Ectodermal cell (in vitro differentiated cells): ENCODE data around the gene DNAI1.
"Not testable (repeated sequence)": the region's sequence is repeated elsewhere in the genome, so short reads cannot be mapped to it uniquely, and the experiment has no call there.

Source experiments
- H3K27ac ChIP-seq: 2 replicates; pipeline ENCODE4 v1.7.0; 2013; ENCODE audit warnings: mild to moderate bottlenecking, low read depth, low read length; ENCODE audit not compliant: insufficient read depth, poor library complexity, severe bottlenecking
- H3K27me3 ChIP-seq: 2 replicates; pipeline ENCODE4 v1.7.0; 2013; ENCODE audit warnings: mild to moderate bottlenecking, low read length; ENCODE audit not compliant: insufficient read depth, control insufficient read depth, poor library complexity, severe bottlenecking
- H3K36me3 ChIP-seq: one replicate; pipeline ENCODE4 v1.7.0; 2013; ENCODE audit warnings: low read length; ENCODE audit not compliant: control insufficient read depth, insufficient read depth
- H3K4me1 ChIP-seq: one replicate; pipeline ENCODE4 v1.7.0; 2013; ENCODE audit warnings: low read length; ENCODE audit not compliant: control insufficient read depth, insufficient read depth
- H3K4me3 ChIP-seq: 2 replicates; pipeline ENCODE4 v1.7.0; 2013; ENCODE audit warnings: low read depth, low read length, control low read depth; ENCODE audit not compliant: insufficient read depth
- H3K9me3 ChIP-seq: 2 replicates; pipeline ENCODE4 v1.7.0; 2013; ENCODE audit warnings: mild to moderate bottlenecking, low read length, moderate library complexity; ENCODE audit not compliant: control insufficient read depth
- WGBS, 2 experiments: methylation state at CpG; one replicate each; pipeline ENCODE4 v1.1.7; 2013; ENCODE audit warnings: missing lambda C conversion rate in 2 of 2; 5-methylcytosine and 5-hydroxymethylcytosine counted together

The DNAI1 gene

DNA sequence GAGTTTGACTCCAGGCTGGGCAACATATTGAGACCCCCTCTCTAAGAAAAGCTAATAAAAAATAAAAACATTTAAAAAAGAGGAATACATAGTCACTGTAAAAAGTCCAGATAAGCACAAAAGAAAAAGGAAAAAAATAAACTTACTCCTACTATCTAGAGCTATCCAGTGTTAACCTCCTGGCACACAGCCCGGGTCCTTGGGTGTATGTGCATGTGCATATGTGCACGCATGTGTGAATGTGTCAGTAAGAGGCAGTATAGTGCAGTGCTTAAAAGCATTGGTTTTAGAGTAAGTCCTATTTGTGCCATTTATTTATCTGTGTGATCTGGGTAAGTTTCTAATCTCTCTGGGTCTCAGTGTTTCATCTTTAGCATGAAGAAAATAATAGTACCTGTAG is 26.9 kb upstream of the DNAI1 start:
- WGBS, 2 experiments, result 97 to 100% methylated on average over 2 of the region's 2 CpGs
- Histone ChIP-seq H3K27ac (no peak overlapping the region), H3K27me3 (no peaks in the 10 kb centered on the region), H3K4me3 (no peak overlapping the region), H3K9me3 (no peaks in the 10 kb centered on the region), H3K36me3 (no peaks in the 10 kb centered on the region), H3K4me1 (no peaks in the 10 kb centered on the region)

GRCh38 chr9:34437006-34437925 is 21.3 kb upstream of the DNAI1 start:
- WGBS, 2 experiments, result 83 to 84% methylated on average over 14 of the region's 14 CpGs
- H3K27ac ChIP-seq, result no peak overlapping the region

DNA sequence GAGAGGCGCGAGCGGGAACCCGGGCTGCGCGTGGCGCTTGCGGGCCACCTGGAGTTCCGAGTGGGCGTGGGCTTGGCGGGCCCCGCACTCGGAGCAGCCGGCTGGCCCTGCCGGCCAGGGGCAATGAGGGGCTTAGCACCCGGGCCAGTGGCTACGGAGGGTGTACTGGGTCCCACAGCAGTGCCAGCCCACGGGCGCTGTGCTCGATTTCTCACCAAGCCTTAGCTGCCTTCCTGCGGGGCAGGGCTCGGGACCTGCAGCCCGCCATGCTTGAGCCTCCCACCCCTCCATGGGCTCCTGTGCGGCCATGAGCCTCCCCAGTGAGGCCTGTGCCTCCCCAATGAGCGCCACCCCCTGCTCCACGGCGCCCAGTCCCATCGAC is 20.7 kb upstream of the DNAI1 start:
- H3K4me1 ChIP-seq, H3K27me3 ChIP-seq, H3K36me3 ChIP-seq, H3K4me3 ChIP-seq, H3K9me3 ChIP-seq, H3K27ac ChIP-seq: not testable (repeated sequence)
- WGBS, 2 experiments, result 95 to 96% methylated on average over 28 of the region's 28 CpGs

More at GRCh38 chr9:34437006-34437925, 21.3 kb upstream of the DNAI1 start:
- H3K36me3 ChIP-seq, result no peaks in the 10 kb centered on the region
- H3K27me3 ChIP-seq, result no peaks in the 10 kb centered on the region
- no peak overlapping the region for H3K4me3 ChIP-seq
- H3K9me3 ChIP-seq, result no peaks in the 10 kb centered on the region
- H3K4me1 ChIP-seq, result no peaks in the 10 kb centered on the region

DNA sequence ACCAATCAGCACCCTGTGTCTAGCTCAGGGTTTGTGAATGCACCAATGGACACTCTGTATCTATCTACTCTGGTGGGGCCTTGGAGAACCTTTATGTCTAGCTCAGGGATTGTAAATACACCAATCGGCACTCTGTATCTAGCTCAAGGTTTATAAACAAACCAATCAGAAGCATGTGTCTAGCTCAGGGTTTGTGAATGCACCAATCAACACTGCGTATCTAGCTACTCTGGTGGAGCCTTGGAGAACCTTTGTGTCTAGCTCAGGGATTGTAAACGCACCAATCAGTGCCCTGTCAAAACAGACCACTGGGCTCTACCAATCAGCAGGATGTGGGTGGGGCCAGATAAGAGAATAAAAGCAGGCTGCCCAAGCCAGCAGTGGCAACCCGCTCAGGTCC is 20.1 kb upstream of the DNAI1 start:
- WGBS, 2 experiments, result 93 to 99% methylated on average over 4 of the region's 4 CpGs
- H3K4me1 ChIP-seq, H3K4me3 ChIP-seq, H3K27ac ChIP-seq, H3K36me3 ChIP-seq, H3K9me3 ChIP-seq, H3K27me3 ChIP-seq: not testable (repeated sequence)

DNA sequence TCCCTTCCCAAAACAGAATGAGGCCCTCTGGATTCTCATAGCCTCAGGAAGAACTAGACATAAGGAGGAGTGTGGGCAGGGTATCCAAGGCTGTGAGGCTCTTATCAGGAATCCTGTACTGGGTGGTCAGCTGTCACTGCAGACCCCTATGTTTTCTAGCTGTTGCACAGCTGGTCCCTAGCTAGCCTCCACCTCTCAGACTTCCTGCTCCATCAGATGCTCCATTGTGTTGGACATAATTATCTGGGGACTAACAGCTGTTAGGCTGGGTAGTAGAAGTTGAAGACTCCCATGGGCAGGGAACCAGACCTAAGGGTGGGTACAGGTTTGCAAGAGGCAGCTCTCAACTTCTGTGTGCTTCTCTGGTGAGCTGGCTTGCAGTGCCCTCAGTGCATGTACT is 18.6 kb upstream of the DNAI1 start:
- H3K9me3 ChIP-seq, result no peaks in the 10 kb centered on the region
- no peaks in the 10 kb centered on the region for H3K27me3 ChIP-seq
- H3K4me1 ChIP-seq, result peaks cover 6% of the 10 kb centered on the region
- H3K4me3 ChIP-seq, result no peak overlapping the region
- H3K27ac ChIP-seq, result no peak overlapping the region
- no peaks in the 10 kb centered on the region for H3K36me3 ChIP-seq

GRCh38 chr9:34442770-34443169 is 15.8 kb upstream of the DNAI1 start:
- Histone ChIP-seq H3K27ac (no peak overlapping the region), H3K36me3 (no peaks in the 10 kb centered on the region), H3K9me3 (no peaks in the 10 kb centered on the region), H3K4me3 (no peak overlapping the region), H3K27me3 (no peaks in the 10 kb centered on the region), H3K4me1 (peaks cover 6% of the 10 kb centered on the region)
- WGBS, 2 experiments, result no CpG with 5 or more reads among the region's 1 CpG

DNA sequence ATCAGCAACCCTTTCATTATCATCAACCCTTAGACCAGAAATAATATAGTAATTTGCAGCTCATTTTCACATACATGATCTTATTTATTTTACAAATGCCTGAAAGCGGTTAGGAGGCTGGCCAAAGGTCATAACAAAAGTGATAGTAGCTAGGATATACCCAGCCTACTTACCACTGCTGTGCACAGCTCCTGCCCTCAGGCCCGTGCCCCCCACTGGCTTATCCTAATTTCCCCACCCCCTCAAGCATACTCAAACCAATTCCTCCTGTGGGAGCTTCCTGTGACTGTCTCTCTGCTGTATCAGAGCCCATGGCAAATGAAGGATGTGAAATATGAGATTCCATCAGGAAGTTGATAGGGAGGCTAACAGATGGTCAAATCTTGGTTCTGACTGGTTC is 15.1 kb upstream of the DNAI1 start:
- no peaks in the 10 kb centered on the region for H3K9me3 ChIP-seq
- no peaks in the 10 kb centered on the region for H3K36me3 ChIP-seq
- no peak overlapping the region for H3K4me3 ChIP-seq
- H3K27ac ChIP-seq, result no peak overlapping the region
- peaks cover 6% of the 10 kb centered on the region for H3K4me1 ChIP-seq
- WGBS, 2 experiments, result 67 to 77% methylated on average over 2 of the region's 2 CpGs
- H3K27me3 ChIP-seq, result no peaks in the 10 kb centered on the region

- Histone ChIP-seq H3K9me3 (no peaks in the 10 kb centered on the region), H3K27ac (no peak overlapping the region), H3K4me1 (peaks cover 6% of the 10 kb centered on the region), H3K27me3 (no peaks in the 10 kb centered on the region), H3K36me3 (no peaks in the 10 kb centered on the region), H3K4me3 (no peak overlapping the region)
These were observed 14.6 kb upstream of the DNAI1 start for GRCh38 chr9:34443976-34444375.

DNA sequence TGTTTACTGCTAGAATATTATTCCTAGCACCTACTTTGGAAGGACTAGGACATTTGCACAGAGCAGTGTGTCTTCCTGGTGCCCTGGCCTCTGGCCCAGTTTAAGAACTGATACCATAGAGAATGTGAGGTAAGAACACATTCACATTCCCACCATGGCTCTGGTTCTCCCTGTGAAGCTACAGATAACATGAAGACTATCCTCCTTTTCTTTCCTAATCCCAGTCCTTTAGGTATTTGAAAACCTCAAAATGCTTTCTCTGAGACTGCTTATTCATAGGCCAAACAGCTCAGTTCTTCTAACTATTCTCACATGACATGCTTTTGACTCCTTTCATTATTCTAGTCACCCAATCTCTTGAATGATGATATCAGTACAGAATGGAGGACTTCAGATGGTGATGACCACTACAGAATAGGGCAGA is 12.1 kb upstream of the DNAI1 start:
- no peak overlapping the region for H3K4me3 ChIP-seq
- no peaks in the 10 kb centered on the region for H3K9me3 ChIP-seq
- no peak overlapping the region for H3K27ac ChIP-seq

GRCh38 chr9:34446951-34447350 is 11.7 kb upstream of the DNAI1 start:
- Histone ChIP-seq H3K36me3 (no peaks in the 10 kb centered on the region), H3K27me3 (no peaks in the 10 kb centered on the region)
- WGBS, 2 experiments, result 84 to 100% methylated on average over 1 of the region's 1 CpG

More for the DNA sequence above, 12.1 kb upstream of the DNAI1 start:
- Histone ChIP-seq H3K36me3 (no peaks in the 10 kb centered on the region), H3K4me1 (peaks cover 12% of the 10 kb centered on the region), H3K27me3 (no peaks in the 10 kb centered on the region)

More at GRCh38 chr9:34446951-34447350, 11.7 kb upstream of the DNAI1 start:
- H3K4me3 ChIP-seq, result no peak overlapping the region
- peaks cover 17% of the 10 kb centered on the region for H3K4me1 ChIP-seq
- H3K27ac ChIP-seq, result no peak overlapping the region
- no peaks in the 10 kb centered on the region for H3K9me3 ChIP-seq
